ENCODE measurements around the gene CCM2.

The CCM2 gene

DNA sequence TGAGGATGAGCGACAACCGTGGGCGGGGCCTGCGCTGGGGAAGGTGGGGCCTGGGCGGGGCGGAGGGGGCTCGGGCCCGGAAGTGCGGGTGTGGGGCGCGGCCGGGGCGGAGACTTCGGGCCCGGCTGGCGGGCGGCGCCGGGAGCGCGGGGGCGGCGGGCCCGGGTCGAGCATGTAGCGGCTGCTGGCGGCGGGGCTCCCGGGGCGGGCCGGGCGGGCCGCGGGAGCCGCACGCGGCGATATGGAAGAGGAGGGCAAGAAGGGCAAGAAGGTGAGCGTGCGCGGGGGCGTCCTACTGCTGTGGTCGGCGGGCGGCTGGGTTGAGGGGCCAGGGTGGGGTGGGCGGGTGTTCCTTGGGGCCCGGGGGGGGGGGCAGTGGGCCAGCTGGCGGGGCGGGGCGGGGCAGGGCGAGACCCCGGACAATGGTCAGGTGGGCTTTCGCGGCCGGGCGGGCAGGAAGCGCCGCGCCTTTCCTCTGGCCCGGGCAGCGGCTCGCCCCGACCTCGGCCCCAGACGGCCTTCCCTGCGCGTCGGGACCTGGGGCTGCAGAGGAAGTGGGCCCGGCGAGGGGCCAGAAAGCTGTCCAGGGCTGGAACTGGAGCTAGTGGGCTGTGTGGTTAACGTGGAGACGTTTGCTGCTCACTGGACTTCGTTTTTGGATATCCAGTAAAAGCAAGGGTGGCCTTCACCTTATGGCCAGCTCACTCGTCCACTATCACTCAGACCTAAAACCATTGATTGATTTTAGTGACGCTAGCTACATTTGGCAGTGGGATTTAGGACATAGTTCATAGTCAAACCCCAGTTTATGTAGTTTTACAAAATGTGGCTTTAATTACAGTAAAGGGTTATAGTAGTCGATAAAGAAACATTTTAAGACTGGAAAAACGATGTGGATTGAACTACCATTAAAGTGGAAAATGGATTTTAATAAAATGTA lies at the start of gene CCM2:
Gene CCM2, plus strand, starts transcription at position 109 of the 940 bp plus-strand sequence. Its CDS starts 133 bp downstream, at position 242.
- Histone ChIP-seq H3K36me3 (no peaks in the 10 kb centered on the region), H3K4me3 (peak within 1 kb of the TSS; percentile 88 to 94), H3K27ac (peak within 1 kb of the TSS; percentile 85 to 96), H3K9me3 (no peaks in the 10 kb centered on the region), H3K27me3 (no peaks in the 10 kb centered on the region), H3K4me1 (peaks cover 0 to 17% (median 15%) of the 10 kb centered on the region in 4 donors)
- peak; percentile 37 to 74 for DNase-seq
- intact Hi-C loops (cut with DNase I; ENCODE audit: low total_unique reads) = loop anchor here (10.0 kb wide), 1 partner anchor 116 kb away; the partner anchor contains the start of gene PURB
- TF ChIP-seq, protein P1, sequence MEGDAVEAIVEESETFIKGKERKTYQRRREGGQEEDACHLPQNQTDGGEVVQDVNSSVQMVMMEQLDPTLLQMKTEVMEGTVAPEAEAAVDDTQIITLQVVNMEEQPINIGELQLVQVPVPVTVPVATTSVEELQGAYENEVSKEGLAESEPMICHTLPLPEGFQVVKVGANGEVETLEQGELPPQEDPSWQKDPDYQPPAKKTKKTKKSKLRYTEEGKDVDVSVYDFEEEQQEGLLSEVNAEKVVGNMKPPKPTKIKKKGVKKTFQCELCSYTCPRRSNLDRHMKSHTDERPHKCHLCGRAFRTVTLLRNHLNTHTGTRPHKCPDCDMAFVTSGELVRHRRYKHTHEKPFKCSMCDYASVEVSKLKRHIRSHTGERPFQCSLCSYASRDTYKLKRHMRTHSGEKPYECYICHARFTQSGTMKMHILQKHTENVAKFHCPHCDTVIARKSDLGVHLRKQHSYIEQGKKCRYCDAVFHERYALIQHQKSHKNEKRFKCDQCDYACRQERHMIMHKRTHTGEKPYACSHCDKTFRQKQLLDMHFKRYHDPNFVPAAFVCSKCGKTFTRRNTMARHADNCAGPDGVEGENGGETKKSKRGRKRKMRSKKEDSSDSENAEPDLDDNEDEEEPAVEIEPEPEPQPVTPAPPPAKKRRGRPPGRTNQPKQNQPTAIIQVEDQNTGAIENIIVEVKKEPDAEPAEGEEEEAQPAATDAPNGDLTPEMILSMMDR (IDR thresholded peaks at IDR 0.05) = no peak

- H3K4me1 ChIP-seq = no peaks in the 10 kb centered on the region
- peaks cover 0 to 10% of the 10 kb centered on the region in 2 donors for H3K27me3 ChIP-seq
- H3K4me3 ChIP-seq = no peak overlapping the region
- no peaks in the 10 kb centered on the region for H3K36me3 ChIP-seq
- H3K27ac ChIP-seq = no peak overlapping the region
- no peak for DNase-seq
- TF ChIP-seq, protein P1 (IDR thresholded peaks at IDR 0.05) = no peak
- intact Hi-C loops (cut with DNase I; ENCODE audit: low total_unique reads) = no loop called here
- H3K9me3 ChIP-seq = no peaks in the 10 kb centered on the region
These were observed 46.8 kb upstream of the CCM2 start for GRCh38 chr7:44953156-44953555.

DNA sequence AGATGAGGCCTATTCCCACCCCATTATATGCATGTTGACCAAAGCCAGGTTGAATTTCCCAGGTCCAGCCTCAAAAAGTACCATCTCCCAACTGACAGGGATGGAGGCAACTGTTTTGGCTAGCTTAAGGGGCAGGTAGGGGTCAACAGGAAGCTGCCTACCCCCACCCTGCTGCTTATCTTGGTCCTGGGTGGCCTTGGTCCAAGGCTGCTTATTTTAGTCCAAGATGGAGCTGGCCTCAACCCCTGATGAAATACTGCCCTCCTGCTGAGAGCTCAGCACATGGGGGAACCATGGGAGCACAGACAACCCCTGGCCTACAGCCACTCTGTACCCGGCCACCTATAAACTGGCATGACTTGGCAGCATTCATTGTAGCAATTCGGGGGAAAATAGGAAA lies 44.3 kb upstream of the CCM2 start:
- DNase-seq = no peak
- no peak overlapping the region for H3K4me3 ChIP-seq
- intact Hi-C loops (cut with DNase I; ENCODE audit: low total_unique reads) = no loop called here
- TF ChIP-seq, protein P1 (IDR thresholded peaks at IDR 0.05) = no peak
- H3K36me3 ChIP-seq = no peaks in the 10 kb centered on the region
- H3K27ac ChIP-seq = no peak overlapping the region
- no peaks in the 10 kb centered on the region for H3K9me3 ChIP-seq
- H3K4me1 ChIP-seq = no peaks in the 10 kb centered on the region
- peaks cover 0 to 14% of the 10 kb centered on the region in 2 donors for H3K27me3 ChIP-seq

DNA sequence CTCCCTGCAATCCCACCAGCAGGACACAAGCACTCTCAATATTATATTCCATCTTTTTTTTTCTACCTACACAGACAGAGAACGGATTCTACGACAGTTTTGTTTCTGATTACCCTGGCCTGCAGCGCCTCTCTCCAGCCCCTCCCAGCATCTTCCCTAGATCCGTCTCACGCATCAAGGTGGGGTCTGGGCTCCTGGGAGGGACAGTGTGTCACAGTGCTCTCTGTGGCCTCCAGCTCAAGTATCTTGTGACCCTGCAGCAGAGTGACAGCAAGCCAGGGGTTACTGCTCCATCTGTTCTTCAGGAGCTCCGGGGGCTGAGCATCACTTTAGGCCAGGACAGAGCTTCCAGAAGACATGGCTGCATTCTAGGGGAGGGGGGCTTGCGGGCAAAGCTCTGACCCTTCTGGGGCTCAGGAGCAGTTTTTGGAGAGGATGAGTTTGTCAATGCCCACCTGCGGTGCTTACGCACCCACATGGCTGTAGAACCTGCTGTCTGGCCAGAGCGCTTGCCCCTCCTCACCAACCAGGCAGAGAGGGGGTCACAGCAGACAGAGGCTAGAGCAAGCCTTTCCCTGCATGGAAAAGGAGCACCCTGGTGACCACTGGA lies 43.7 kb upstream of the CCM2 start:
- TF ChIP-seq, protein P1 (IDR thresholded peaks at IDR 0.05) = no peak
- H3K27ac ChIP-seq = no peak overlapping the region
- no peaks in the 10 kb centered on the region for H3K36me3 ChIP-seq
- peak in 1 of 2 donors; percentile 38 for DNase-seq
- H3K4me3 ChIP-seq = no peak overlapping the region
- peaks cover 0 to 14% of the 10 kb centered on the region in 2 donors for H3K27me3 ChIP-seq
- H3K4me1 ChIP-seq = no peaks in the 10 kb centered on the region
- intact Hi-C loops (cut with DNase I; ENCODE audit: low total_unique reads) = no loop called here
- no peaks in the 10 kb centered on the region for H3K9me3 ChIP-seq

DNA sequence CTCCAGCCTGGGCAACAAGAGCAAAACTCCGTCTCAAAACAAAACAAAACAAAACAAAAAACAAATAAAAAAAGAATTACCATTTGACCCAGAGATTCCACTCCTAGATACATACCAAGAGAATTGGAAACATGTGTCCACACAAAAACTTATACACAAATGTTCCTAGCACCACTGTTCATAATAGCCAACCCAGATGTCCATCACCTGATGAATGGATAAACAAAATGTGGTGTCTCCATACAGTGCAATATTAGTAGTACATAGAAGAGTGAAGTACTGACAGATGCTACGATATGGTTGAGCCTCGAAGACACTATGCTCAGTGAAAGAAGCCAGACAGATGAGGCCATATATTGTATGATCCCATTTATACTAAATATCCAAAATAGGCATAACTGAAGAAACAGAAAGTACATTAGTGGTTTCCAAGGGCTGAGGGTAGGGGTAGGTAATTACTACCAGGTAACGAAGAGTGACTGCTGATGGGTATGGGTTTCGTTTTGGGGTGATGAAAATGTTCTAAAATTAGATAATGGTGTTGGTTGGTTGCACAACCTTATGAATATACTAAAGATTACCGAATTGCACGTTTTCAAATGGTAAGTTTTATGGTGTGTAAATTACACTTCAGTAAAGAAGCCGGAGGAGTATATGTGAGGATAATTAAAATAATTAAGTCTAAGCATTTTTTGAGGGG lies 41.2 kb upstream of the CCM2 start:
- Histone ChIP-seq H3K36me3 (no peaks in the 10 kb centered on the region), H3K4me1 (peaks cover 0 to 14% (median 12%) of the 10 kb centered on the region in 4 donors), H3K4me3 (no peak overlapping the region), H3K27ac (no peak overlapping the region), H3K27me3 (peaks cover 0 to 32% of the 10 kb centered on the region in 2 donors), H3K9me3 (no peaks in the 10 kb centered on the region)
- intact Hi-C loops (cut with DNase I; ENCODE audit: low total_unique reads) = no loop called here
- TF ChIP-seq, protein P1 (IDR thresholded peaks at IDR 0.05) = no peak
- no peak for DNase-seq

All from tibial artery (tissue), 4 donors.